Measurements from ENCODE around the gene N4BP3.

GRCh38 chr5:178165581-178165980 is 52.2 kb downstream of the N4BP3 start:
- TF ChIP-seq, protein P1, sequence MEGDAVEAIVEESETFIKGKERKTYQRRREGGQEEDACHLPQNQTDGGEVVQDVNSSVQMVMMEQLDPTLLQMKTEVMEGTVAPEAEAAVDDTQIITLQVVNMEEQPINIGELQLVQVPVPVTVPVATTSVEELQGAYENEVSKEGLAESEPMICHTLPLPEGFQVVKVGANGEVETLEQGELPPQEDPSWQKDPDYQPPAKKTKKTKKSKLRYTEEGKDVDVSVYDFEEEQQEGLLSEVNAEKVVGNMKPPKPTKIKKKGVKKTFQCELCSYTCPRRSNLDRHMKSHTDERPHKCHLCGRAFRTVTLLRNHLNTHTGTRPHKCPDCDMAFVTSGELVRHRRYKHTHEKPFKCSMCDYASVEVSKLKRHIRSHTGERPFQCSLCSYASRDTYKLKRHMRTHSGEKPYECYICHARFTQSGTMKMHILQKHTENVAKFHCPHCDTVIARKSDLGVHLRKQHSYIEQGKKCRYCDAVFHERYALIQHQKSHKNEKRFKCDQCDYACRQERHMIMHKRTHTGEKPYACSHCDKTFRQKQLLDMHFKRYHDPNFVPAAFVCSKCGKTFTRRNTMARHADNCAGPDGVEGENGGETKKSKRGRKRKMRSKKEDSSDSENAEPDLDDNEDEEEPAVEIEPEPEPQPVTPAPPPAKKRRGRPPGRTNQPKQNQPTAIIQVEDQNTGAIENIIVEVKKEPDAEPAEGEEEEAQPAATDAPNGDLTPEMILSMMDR (IDR thresholded peaks at IDR 0.05; ENCODE audit: insufficient read depth, low read length): no peak
- TF ChIP-seq POLR2AphosphoS5 (IDR thresholded peaks at IDR 0.05; ENCODE audit: low read depth): no peak
- no peak for TF ChIP-seq GABPA (IDR thresholded peaks at IDR 0.05; ENCODE audit: low read depth)
- no peak for TF ChIP-seq REST (IDR thresholded peaks at IDR 0.05; ENCODE audit: insufficient replicate concordance, low read depth)
- TF ChIP-seq SPI1 (IDR thresholded peaks at IDR 0.05; ENCODE audit: borderline replicate concordance, low read depth): no peak

All from HL-60 (cell line).